ENCODE data around the gene CENPV. TPM values are rescaled to one million over a fixed set of nuclear protein-coding genes. Genes with fewer than 3 reads are reported as not detected.

CENPV gene
- total RNA-seq, 1 experiment from 2014 or later: 58.0 TPM

DNA sequence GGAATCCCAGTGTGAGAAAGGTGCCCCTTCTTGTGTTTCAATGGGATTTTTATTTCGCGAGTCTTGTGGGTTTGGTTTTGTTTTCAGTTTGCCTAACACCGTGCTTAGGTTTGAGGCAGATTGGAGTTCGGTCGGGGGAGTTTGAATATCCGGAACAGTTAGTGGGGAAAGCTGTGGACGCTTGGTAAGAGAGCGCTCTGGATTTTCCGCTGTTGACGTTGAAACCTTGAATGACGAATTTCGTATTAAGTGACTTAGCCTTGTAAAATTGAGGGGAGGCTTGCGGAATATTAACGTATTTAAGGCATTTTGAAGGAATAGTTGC is 28.2 kb upstream of the CENPV start:
- no peak for DNase-seq
- TF ChIP-seq, protein P1, sequence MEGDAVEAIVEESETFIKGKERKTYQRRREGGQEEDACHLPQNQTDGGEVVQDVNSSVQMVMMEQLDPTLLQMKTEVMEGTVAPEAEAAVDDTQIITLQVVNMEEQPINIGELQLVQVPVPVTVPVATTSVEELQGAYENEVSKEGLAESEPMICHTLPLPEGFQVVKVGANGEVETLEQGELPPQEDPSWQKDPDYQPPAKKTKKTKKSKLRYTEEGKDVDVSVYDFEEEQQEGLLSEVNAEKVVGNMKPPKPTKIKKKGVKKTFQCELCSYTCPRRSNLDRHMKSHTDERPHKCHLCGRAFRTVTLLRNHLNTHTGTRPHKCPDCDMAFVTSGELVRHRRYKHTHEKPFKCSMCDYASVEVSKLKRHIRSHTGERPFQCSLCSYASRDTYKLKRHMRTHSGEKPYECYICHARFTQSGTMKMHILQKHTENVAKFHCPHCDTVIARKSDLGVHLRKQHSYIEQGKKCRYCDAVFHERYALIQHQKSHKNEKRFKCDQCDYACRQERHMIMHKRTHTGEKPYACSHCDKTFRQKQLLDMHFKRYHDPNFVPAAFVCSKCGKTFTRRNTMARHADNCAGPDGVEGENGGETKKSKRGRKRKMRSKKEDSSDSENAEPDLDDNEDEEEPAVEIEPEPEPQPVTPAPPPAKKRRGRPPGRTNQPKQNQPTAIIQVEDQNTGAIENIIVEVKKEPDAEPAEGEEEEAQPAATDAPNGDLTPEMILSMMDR (IDR thresholded peaks at IDR 0.05; ENCODE audit: unreplicated experiment): no peak
- Mint-ChIP-seq H3K4me3 (ENCODE audit: low read depth, unreplicated experiment) (peak overlapping the region; percentile 85), H3K27me3 (ENCODE audit: unreplicated experiment) (no peaks in the 10 kb centered on the region), H3K36me3 (ENCODE audit: insufficient read depth, unreplicated experiment) (peaks cover 35% of the 10 kb centered on the region), H3K4me1 (ENCODE audit: low read depth, unreplicated experiment) (peaks cover 20% of the 10 kb centered on the region), H3K9me3 (ENCODE audit: low read depth, unreplicated experiment) (no peaks in the 10 kb centered on the region), H3K27ac (ENCODE audit: unreplicated experiment) (peak overlapping the region; percentile 99)
- no TSS peak for BruUV-seq (replicated peaks)
- intact Hi-C loops (cut with micrococcal nuclease; ENCODE audit: unreplicated experiment): no loop called here
- CTCF ChIA-PET: interaction anchor here (0.8 to 1.0 kb wide), 2 partner anchors 18 to 71 kb away, joined by 4 to 5 read pairs; no protein-coding TSS in a partner anchor

DNA sequence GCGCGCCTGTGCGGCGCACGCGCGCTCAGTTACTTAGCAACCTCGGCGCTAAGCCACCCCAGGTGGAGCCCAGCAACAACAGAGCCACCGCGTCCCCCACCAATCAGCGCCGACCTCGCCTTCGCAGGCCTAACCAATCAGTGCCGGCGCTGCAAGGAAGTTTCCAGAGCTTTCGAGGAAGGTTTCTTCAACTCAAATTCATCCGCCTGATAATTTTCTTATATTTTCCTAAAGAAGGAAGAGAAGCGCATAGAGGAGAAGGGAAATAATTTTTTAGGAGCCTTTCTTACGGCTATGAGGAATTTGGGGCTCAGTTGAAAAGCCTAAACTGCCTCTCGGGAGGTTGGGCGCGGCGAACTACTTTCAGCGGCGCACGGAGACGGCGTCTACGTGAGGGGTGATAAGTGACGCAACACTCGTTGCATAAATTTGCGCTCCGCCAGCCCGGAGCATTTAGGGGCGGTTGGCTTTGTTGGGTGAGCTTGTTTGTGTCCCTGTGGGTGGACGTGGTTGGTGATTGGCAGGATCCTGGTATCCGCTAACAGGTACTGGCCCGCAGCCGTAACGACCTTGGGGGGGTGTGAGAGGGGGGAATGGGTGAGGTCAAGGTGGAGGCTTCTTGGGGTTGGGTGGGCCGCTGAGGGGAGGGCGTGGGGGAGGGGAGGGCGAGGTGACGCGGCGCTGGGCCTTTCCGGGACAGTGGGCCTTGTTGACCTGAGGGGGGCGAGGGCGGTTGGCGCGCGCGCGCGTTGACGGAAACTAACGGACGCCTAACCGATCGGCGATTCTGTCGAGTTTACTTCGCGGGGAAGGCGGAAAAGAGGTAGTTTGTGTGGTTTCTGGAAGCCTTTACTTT is 27.6 kb upstream of the CENPV start, which contains the start of gene UBB:
TSS of gene UBB (plus strand) at position 452 of the 856 bp plus-strand sequence. CDS start 817 bp downstream, outside the sequence.
- intact Hi-C loops (cut with micrococcal nuclease; ENCODE audit: unreplicated experiment): no loop called here
- DNase-seq: peak; percentile 84
- no TSS peak for BruUV-seq (replicated peaks)
- peak within 1 kb of the TSS; percentile 99 for H3K27ac Mint-ChIP-seq (ENCODE audit: unreplicated experiment)
- peak within 1 kb of the TSS; percentile 85 for H3K4me3 Mint-ChIP-seq (ENCODE audit: low read depth, unreplicated experiment)
- TF ChIP-seq, protein P1 (IDR thresholded peaks at IDR 0.05; ENCODE audit: unreplicated experiment): no peak
- no peaks in the 10 kb centered on the region for H3K27me3 Mint-ChIP-seq (ENCODE audit: unreplicated experiment)
- peaks cover 20% of the 10 kb centered on the region for H3K4me1 Mint-ChIP-seq (ENCODE audit: low read depth, unreplicated experiment)
- H3K36me3 Mint-ChIP-seq (ENCODE audit: insufficient read depth, unreplicated experiment): peaks cover 33% of the 10 kb centered on the region
- CTCF ChIA-PET: interaction anchor here (0.6 to 1.0 kb wide), 4 partner anchors 17 to 76 kb away, joined by 4 to 9 read pairs (median 4); no protein-coding TSS in a partner anchor
- no peaks in the 10 kb centered on the region for H3K9me3 Mint-ChIP-seq (ENCODE audit: low read depth, unreplicated experiment)

DNA sequence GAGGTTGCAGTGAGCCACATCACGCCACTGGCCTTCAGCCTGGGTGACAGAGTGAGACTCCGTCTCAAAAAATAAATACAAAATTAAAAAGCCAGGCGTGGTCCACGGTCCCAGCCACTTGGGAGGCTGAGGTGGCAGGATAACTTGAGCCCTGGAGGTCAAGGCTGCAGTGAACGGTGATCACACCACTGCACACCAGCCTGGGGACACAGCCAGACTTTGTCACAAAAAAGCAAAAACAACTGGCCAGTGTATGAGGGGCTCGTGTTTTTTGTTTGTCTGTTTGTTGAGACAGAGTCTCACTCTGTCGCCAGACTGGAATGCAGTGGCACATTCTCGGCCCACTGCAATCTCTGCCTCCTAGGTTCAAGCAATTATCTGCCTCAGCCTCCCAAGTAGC is 26.4 kb upstream of the CENPV start:
- CTCF ChIA-PET: interaction anchor here (1.7 kb wide), 1 partner anchor 16 kb away, joined by 8 read pairs; no protein-coding TSS in a partner anchor
- TF ChIP-seq, protein P1 (IDR thresholded peaks at IDR 0.05; ENCODE audit: unreplicated experiment): no peak
- Mint-ChIP-seq H3K4me1 (ENCODE audit: low read depth, unreplicated experiment) (peaks cover 20% of the 10 kb centered on the region), H3K4me3 (ENCODE audit: low read depth, unreplicated experiment) (no peak overlapping the region), H3K27ac (ENCODE audit: unreplicated experiment) (no peak overlapping the region), H3K27me3 (ENCODE audit: unreplicated experiment) (no peaks in the 10 kb centered on the region), H3K36me3 (ENCODE audit: insufficient read depth, unreplicated experiment) (peaks cover 33% of the 10 kb centered on the region), H3K9me3 (ENCODE audit: low read depth, unreplicated experiment) (no peaks in the 10 kb centered on the region)
- no peak for DNase-seq
- intact Hi-C loops (cut with micrococcal nuclease; ENCODE audit: unreplicated experiment): no loop called here
- no TSS peak for BruUV-seq (replicated peaks)

DNA sequence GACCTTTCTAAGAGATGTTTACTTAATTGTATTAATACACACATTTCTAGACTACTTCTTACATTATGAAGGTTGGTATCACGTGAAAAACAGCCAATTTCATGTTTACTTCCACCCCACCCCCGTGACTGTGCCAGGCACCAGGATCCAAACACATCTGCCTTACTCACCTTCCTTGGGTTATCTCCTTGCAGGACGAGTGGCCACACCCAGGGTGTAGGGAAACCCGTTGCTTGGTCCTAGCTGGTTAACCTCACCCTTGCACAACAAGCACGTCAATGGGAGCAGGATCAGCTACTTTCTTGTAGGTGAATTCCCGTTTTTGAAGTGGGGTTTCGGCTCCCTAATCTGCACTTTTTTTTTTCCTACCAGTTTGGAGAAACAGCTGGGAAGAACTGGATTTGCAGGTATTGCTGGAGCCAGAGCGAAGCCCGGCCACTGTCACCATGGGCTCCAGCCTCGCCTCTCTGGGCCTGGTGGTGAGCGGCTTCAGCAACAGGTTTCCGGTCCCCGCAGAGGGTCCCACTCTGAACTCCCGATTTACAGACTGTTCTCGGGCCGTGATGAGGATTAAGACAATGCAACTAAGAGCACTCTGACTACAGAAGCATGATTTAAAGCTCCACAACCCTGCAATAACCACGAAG is 25.5 kb upstream of the CENPV start:
- no peaks in the 10 kb centered on the region for H3K27me3 Mint-ChIP-seq (ENCODE audit: unreplicated experiment)

More for the DNA sequence above, 25.5 kb upstream of the CENPV start:
- CTCF ChIA-PET: interaction anchor here (1.7 kb wide), 1 partner anchor 15 kb away, joined by 8 read pairs; no protein-coding TSS in a partner anchor
- TF ChIP-seq, protein P1 (IDR thresholded peaks at IDR 0.05; ENCODE audit: unreplicated experiment): no peak
- Mint-ChIP-seq H3K27ac (ENCODE audit: unreplicated experiment) (peak overlapping the region; percentile 78), H3K4me1 (ENCODE audit: low read depth, unreplicated experiment) (peaks cover 20% of the 10 kb centered on the region), H3K9me3 (ENCODE audit: low read depth, unreplicated experiment) (no peaks in the 10 kb centered on the region), H3K4me3 (ENCODE audit: low read depth, unreplicated experiment) (peak overlapping the region; percentile 32), H3K36me3 (ENCODE audit: insufficient read depth, unreplicated experiment) (peaks cover 33% of the 10 kb centered on the region)
- intact Hi-C loops (cut with micrococcal nuclease; ENCODE audit: unreplicated experiment): no loop called here
- BruUV-seq (replicated peaks): no TSS peak
- DNase-seq: peak; percentile 53

Measured in Calu3 (cell line).